H9 (cell line): ENCODE measurements around the gene APBA2. TPM values are rescaled to one million over a fixed set of nuclear protein-coding genes. Genes with fewer than 3 reads are reported as not detected.

Source experiments
- DNase-seq: peaks from one replicate; pipeline ENCODE4 v3.0.0-alpha.2; 2017
- H2AFZ ChIP-seq: one replicate; pipeline ENCODE4 v1.6.1; 2013; ENCODE audit warnings: mild to moderate bottlenecking, low read length, control low read depth, moderate library complexity
- H2AK5ac ChIP-seq: 2 replicates; pipeline ENCODE4 v1.6.1; 2013; ENCODE audit warnings: low read length, control low read depth, mixed read lengths; ENCODE audit not compliant: insufficient read length
- H2BK120ac ChIP-seq: one replicate; pipeline ENCODE4 v1.6.1; 2013; ENCODE audit warnings: low read depth, mild to moderate bottlenecking, low read length, control low read depth, inconsistent platforms; ENCODE audit not compliant: poor library complexity, severe bottlenecking
- H2BK12ac ChIP-seq: 2 replicates; pipeline ENCODE4 v1.6.1; 2013; ENCODE audit warnings: low read length, control low read depth, mixed read lengths, low read depth; ENCODE audit not compliant: insufficient read length
- H2BK15ac ChIP-seq: 2 replicates; pipeline ENCODE4 v1.6.1; 2013; ENCODE audit warnings: low read depth, low read length, control low read depth
- H2BK20ac ChIP-seq: one replicate; pipeline ENCODE4 v1.6.1; 2013; ENCODE audit warnings: low read depth, mild to moderate bottlenecking, low read length, control low read depth, inconsistent platforms; ENCODE audit not compliant: poor library complexity, severe bottlenecking
- H2BK5ac ChIP-seq: 2 replicates; pipeline ENCODE4 v1.6.1; 2013; ENCODE audit warnings: low read length, control low read depth, mixed read lengths; ENCODE audit not compliant: insufficient read length
- H3K14ac ChIP-seq: 2 replicates; pipeline ENCODE4 v1.6.1; 2013; ENCODE audit warnings: low read length, control low read depth; ENCODE audit not compliant: insufficient read depth
- H3K18ac ChIP-seq: 2 replicates; pipeline ENCODE4 v1.6.1; 2013; ENCODE audit warnings: low read depth, mild to moderate bottlenecking, mixed read lengths, low read length, control low read depth; ENCODE audit not compliant: insufficient read length
- H3K23ac ChIP-seq: 2 replicates; pipeline ENCODE4 v1.6.1; 2013; ENCODE audit warnings: low read length, control low read depth, mixed read lengths, low read depth; ENCODE audit not compliant: insufficient read length
- H3K23me2 ChIP-seq: 2 replicates; pipeline ENCODE4 v1.6.1; 2013; ENCODE audit warnings: low read depth, mild to moderate bottlenecking, mixed read lengths, low read length, control low read depth; ENCODE audit not compliant: insufficient read length, poor library complexity, severe bottlenecking
- H3K27ac ChIP-seq: 2 replicates; pipeline ENCODE4 v1.5.1; 2013; ENCODE audit warnings: low read length, control low read depth, mixed read lengths, low read depth; ENCODE audit not compliant: insufficient read length
- H3K27me3 ChIP-seq: 2 replicates; pipeline ENCODE4 v1.6.1; 2013; ENCODE audit warnings: low read length, control low read depth, inconsistent platforms; ENCODE audit not compliant: insufficient read depth
- H3K4ac ChIP-seq: 2 replicates; pipeline ENCODE4 v1.6.1; 2013; ENCODE audit warnings: low read depth, mild to moderate bottlenecking, control low read depth, inconsistent platforms, low read length, moderate library complexity
- H3K4me1 ChIP-seq: 2 replicates; pipeline ENCODE4 v1.6.1; 2013; ENCODE audit warnings: low read length, control low read depth, inconsistent platforms; ENCODE audit not compliant: insufficient read depth
- H3K4me2 ChIP-seq: 2 replicates; pipeline ENCODE4 v1.6.1; 2013; ENCODE audit warnings: low read length, control low read depth, mixed read lengths; ENCODE audit not compliant: insufficient read length, insufficient read depth
- H3K56ac ChIP-seq: 2 replicates; pipeline ENCODE4 v1.6.1; 2013; ENCODE audit warnings: low read depth, mild to moderate bottlenecking, mixed read lengths, low read length, control low read depth; ENCODE audit not compliant: insufficient read length
- H3K79me1 ChIP-seq: 2 replicates; pipeline ENCODE4 v1.6.1; 2013; ENCODE audit warnings: low read depth, mild to moderate bottlenecking, moderate library complexity, low read length, control low read depth, inconsistent platforms; ENCODE audit not compliant: insufficient read depth, poor library complexity, severe bottlenecking
- H3K79me2 ChIP-seq: 2 replicates; pipeline ENCODE4 v1.6.1; 2013; ENCODE audit warnings: low read length, control low read depth, inconsistent platforms; ENCODE audit not compliant: insufficient read depth
- H3K9ac ChIP-seq: 2 replicates; pipeline ENCODE4 v1.6.1; 2013; ENCODE audit warnings: low read length, control low read depth, mixed read lengths; ENCODE audit not compliant: insufficient read length; ENCODE audit errors: extremely low read depth
- H3K9me3 ChIP-seq: one replicate; pipeline ENCODE4 v1.6.1; 2013; ENCODE audit warnings: low read depth, low read length, inconsistent platforms; ENCODE audit not compliant: control insufficient read depth
- H3T11ph ChIP-seq: one replicate; pipeline ENCODE4 v1.6.1; 2013; ENCODE audit warnings: mild to moderate bottlenecking, low read length, control low read depth, inconsistent platforms
- H4K20me1 ChIP-seq: one replicate; pipeline ENCODE4 v1.6.1; 2013; ENCODE audit not compliant: control insufficient read depth, insufficient read length, insufficient read depth
- H4K5ac ChIP-seq: 2 replicates; pipeline ENCODE4 v1.6.1; 2013; ENCODE audit warnings: low read depth, mild to moderate bottlenecking, mixed read lengths, low read length, control low read depth; ENCODE audit not compliant: insufficient read length
- H4K8ac ChIP-seq: replicated peaks from 2 replicates; pipeline ENCODE4 v1.6.1; 2013; ENCODE audit warnings: low read length, control low read depth, mixed read lengths, low read depth; ENCODE audit not compliant: insufficient read length
- H4K91ac ChIP-seq: 2 replicates; pipeline ENCODE4 v1.6.1; 2013; ENCODE audit warnings: low read depth, mild to moderate bottlenecking, moderate library complexity, mixed read lengths, low read length, control low read depth; ENCODE audit not compliant: insufficient read length
- H3K27ac Mint-ChIP-seq, 3 experiments: 2 replicates in 2 of 3; 3 replicates in 1 of 3; pipeline ENCODE4 v1.8.0; 2020 to 2021; ENCODE audit warnings: mixed read lengths in 3 of 3, mild to moderate bottlenecking in 1 of 3, moderate library complexity in 1 of 3
- H3K27me3 Mint-ChIP-seq: 2 replicates; pipeline ENCODE4 v1.8.0; 2021; ENCODE audit warnings: low read depth, mild to moderate bottlenecking, moderate library complexity, mixed read lengths
- H3K36me3 Mint-ChIP-seq, 3 experiments: 2 replicates in 2 of 3; 3 replicates in 1 of 3; pipeline ENCODE4 v1.8.0; 2020 to 2021; ENCODE audit warnings: low read depth in 3 of 3, mixed read lengths in 3 of 3; ENCODE audit not compliant: insufficient read depth in 1 of 3
- H3K4me1 Mint-ChIP-seq, 2 experiments: 2 replicates each; pipeline ENCODE4 v1.8.0; 2020; ENCODE audit warnings: mixed read lengths in 2 of 2
- H3K4me3 Mint-ChIP-seq, 2 experiments: 2 replicates in 1 of 2; 3 replicates in 1 of 2; pipeline ENCODE4 v1.8.0; 2020 to 2021; ENCODE audit warnings: mild to moderate bottlenecking in 2 of 2, mixed read lengths in 2 of 2, moderate library complexity in 1 of 2
- H3K9me3 Mint-ChIP-seq, 2 experiments: 2 replicates in 1 of 2; 3 replicates in 1 of 2; pipeline ENCODE4 v1.8.0; 2020; ENCODE audit warnings: mild to moderate bottlenecking in 2 of 2, mixed read lengths in 2 of 2, moderate library complexity in 1 of 2
- WGBS: extraction: QIAGEN DNeasy Blood & Tissue Kit; methylation state at CpG from one replicate; pipeline ENCODE4 v1.1.7; 2013; ENCODE audit warnings: missing lambda C conversion rate, low lambda C conversion rate, mixed read lengths; ENCODE audit not compliant: insufficient read length; ENCODE audit errors: extremely low coverage; 5-methylcytosine and 5-hydroxymethylcytosine counted together
- total RNA-seq: library from RNA; stranded (reverse); gene quantifications from 2 replicates; pipeline ENCODE4 v1.2.1, GENCODE V29; 2021
- TF ChIP-seq, protein P1 (sequence below): fragments of 200-600 bp; sonication (generic); conservative IDR thresholded peaks from 3 replicates; pipeline ENCODE4 v1.8.0; 2021; ENCODE audit warnings: antibody characterized with exemption, mild to moderate bottlenecking

APBA2 gene
- total RNA-seq, 1 experiment from 2014 or later, result 14.3 TPM

DNA sequence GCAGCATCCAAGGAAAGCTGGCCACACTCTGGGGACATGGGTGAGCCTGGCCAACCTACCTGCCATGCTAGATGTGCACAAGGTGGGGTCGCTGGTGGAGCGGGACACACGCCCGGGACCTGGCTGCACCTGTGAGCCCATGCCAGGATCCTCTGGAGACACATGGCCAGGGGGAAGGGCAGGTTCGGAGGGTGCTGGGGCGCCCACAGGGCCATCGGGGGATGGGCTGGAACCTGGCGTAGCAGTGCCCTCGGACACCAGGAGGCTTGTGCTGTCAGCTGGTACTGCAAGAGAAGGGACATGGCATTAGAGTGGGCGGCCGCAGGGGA, 240.4 kb downstream of the APBA2 start:
- no peak overlapping the region for H3K14ac ChIP-seq
- no peak overlapping the region for H2BK12ac ChIP-seq
- H3K4me1 ChIP-seq, result peaks cover 5% of the 10 kb centered on the region; the same call in 1 of the 2 replicates
- no peaks in the 10 kb centered on the region for H3K27me3 ChIP-seq
- Mint-ChIP-seq H3K27ac (no peak overlapping the region), H3K27me3 (no peaks in the 10 kb centered on the region; the same call in 1 of the 2 replicates), H3K4me3 (no peak overlapping the region), H3K4me1 (peaks cover 29 to 41% of the 10 kb centered on the region in 2 experiments), H3K9me3 (no peaks in the 10 kb centered on the region), H3K36me3 (no peaks in the 10 kb centered on the region; a peak in 2 of 7 replicates)
- H2BK5ac ChIP-seq, result no peak overlapping the region
- no peaks in the 10 kb centered on the region for H3K23me2 ChIP-seq
- no peaks in the 10 kb centered on the region for H3K79me2 ChIP-seq
- H2BK120ac ChIP-seq, result no peak overlapping the region
- no peak overlapping the region for H3K4ac ChIP-seq
- H2AK5ac ChIP-seq, result no peak overlapping the region
- no peaks in the 10 kb centered on the region for H3K9me3 ChIP-seq
- H3K18ac ChIP-seq, result no peak overlapping the region
- no peaks in the 10 kb centered on the region for H3K79me1 ChIP-seq
- no peaks in the 10 kb centered on the region for H4K20me1 ChIP-seq
- no peak overlapping the region for H3K23ac ChIP-seq
- no peak overlapping the region for H3T11ph ChIP-seq
- no peak overlapping the region for H2BK20ac ChIP-seq
- no CpG with 5 or more reads among the region's 11 CpGs for WGBS
- H4K8ac ChIP-seq, result no peak overlapping the region
- H3K9ac ChIP-seq, result no peak overlapping the region
- H3K56ac ChIP-seq, result no peak overlapping the region
- no peak for DNase-seq
- H2BK15ac ChIP-seq, result no peak overlapping the region
- H4K5ac ChIP-seq, result no peak overlapping the region
- TF ChIP-seq, protein P1, sequence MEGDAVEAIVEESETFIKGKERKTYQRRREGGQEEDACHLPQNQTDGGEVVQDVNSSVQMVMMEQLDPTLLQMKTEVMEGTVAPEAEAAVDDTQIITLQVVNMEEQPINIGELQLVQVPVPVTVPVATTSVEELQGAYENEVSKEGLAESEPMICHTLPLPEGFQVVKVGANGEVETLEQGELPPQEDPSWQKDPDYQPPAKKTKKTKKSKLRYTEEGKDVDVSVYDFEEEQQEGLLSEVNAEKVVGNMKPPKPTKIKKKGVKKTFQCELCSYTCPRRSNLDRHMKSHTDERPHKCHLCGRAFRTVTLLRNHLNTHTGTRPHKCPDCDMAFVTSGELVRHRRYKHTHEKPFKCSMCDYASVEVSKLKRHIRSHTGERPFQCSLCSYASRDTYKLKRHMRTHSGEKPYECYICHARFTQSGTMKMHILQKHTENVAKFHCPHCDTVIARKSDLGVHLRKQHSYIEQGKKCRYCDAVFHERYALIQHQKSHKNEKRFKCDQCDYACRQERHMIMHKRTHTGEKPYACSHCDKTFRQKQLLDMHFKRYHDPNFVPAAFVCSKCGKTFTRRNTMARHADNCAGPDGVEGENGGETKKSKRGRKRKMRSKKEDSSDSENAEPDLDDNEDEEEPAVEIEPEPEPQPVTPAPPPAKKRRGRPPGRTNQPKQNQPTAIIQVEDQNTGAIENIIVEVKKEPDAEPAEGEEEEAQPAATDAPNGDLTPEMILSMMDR, result no peak
- no peak overlapping the region for H3K4me2 ChIP-seq
- H3K27ac ChIP-seq, result no peak overlapping the region
- no peak overlapping the region for H2AFZ ChIP-seq
- no peak overlapping the region for H4K91ac ChIP-seq
